Activated CD4-positive, CD25-positive, alpha-beta regulatory T cell (primary cell): ENCODE measurements around the gene TENM3.

Source experiments
- DNase-seq, 4 experiments: peaks; one replicate each; lab custom pipeline; 2025; lab: John Stamatoyannopoulos, UW

The TENM3 gene

GRCh38 chr4:182745237-182745636, 502.0 kb downstream of the TENM3 start:
- no peak for DNase-seq

- no peak for DNase-seq
Measured at GRCh38 chr4:182746876-182747275, 503.7 kb downstream of the TENM3 start.

- no peak for DNase-seq
Measured at GRCh38 chr4:182748283-182748682, 505.1 kb downstream of the TENM3 start.

- DNase-seq = no peak
Measured at GRCh38 chr4:182748949-182749348, 505.7 kb downstream of the TENM3 start.

GRCh38 chr4:182749667-182750167, 506.5 kb downstream of the TENM3 start:
- no peak for DNase-seq

- DNase-seq = no peak
Measured at GRCh38 chr4:182752158-182752910, 509.1 kb downstream of the TENM3 start.

GRCh38 chr4:182754895-182755294, 511.7 kb downstream of the TENM3 start:
- DNase-seq = no peak

GRCh38 chr4:182756161-182756690, 513.0 kb downstream of the TENM3 start:
- no peak for DNase-seq

GRCh38 chr4:182758273-182758672, 515.1 kb downstream of the TENM3 start:
- no peak for DNase-seq

- DNase-seq = no peak
Measured at GRCh38 chr4:182760551-182761043, 517.4 kb downstream of the TENM3 start.

- no peak for DNase-seq
Measured at GRCh38 chr4:182764137-182764536, 520.9 kb downstream of the TENM3 start.

- DNase-seq = no peak
Measured at GRCh38 chr4:182764642-182765041, 521.4 kb downstream of the TENM3 start.

GRCh38 chr4:182765987-182766856, 523.0 kb downstream of the TENM3 start:
- no peak for DNase-seq

GRCh38 chr4:182766857-182767250, 523.7 kb downstream of the TENM3 start:
- no peak for DNase-seq

- no peak for DNase-seq
Measured at GRCh38 chr4:182768838-182769237, 525.6 kb downstream of the TENM3 start.

- DNase-seq = no peak
Measured at GRCh38 chr4:182770259-182770995, 527.2 kb downstream of the TENM3 start.

- no peak for DNase-seq
Measured at GRCh38 chr4:182770996-182771514, 527.9 kb downstream of the TENM3 start.

- DNase-seq = no peak
Measured at GRCh38 chr4:182775075-182775474, 531.9 kb downstream of the TENM3 start.

- DNase-seq = no peak
Measured at GRCh38 chr4:182776376-182777105, 533.3 kb downstream of the TENM3 start.

GRCh38 chr4:182778222-182778982, 535.2 kb downstream of the TENM3 start:
- DNase-seq = no peak
